ENCODE measurements around the gene BOLA3.
"Not testable (repeated sequence)": the region's sequence is repeated elsewhere in the genome, so short reads cannot be mapped to it uniquely, and the experiment has no call there.

The BOLA3 gene

GRCh38 chr2:74131901-74132300 lies 15.8 kb downstream of the BOLA3 start:
- H3K4me3 ChIP-seq (ENCODE audit: low read depth, low read length), result no peak overlapping the region
- TF ChIP-seq, protein P1, sequence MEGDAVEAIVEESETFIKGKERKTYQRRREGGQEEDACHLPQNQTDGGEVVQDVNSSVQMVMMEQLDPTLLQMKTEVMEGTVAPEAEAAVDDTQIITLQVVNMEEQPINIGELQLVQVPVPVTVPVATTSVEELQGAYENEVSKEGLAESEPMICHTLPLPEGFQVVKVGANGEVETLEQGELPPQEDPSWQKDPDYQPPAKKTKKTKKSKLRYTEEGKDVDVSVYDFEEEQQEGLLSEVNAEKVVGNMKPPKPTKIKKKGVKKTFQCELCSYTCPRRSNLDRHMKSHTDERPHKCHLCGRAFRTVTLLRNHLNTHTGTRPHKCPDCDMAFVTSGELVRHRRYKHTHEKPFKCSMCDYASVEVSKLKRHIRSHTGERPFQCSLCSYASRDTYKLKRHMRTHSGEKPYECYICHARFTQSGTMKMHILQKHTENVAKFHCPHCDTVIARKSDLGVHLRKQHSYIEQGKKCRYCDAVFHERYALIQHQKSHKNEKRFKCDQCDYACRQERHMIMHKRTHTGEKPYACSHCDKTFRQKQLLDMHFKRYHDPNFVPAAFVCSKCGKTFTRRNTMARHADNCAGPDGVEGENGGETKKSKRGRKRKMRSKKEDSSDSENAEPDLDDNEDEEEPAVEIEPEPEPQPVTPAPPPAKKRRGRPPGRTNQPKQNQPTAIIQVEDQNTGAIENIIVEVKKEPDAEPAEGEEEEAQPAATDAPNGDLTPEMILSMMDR (IDR thresholded peaks at IDR 0.05; ENCODE audit: low read depth, low read length, missing control alignments), result no peak
- DNase-seq (ENCODE audit: low read depth), result no peak

DNA sequence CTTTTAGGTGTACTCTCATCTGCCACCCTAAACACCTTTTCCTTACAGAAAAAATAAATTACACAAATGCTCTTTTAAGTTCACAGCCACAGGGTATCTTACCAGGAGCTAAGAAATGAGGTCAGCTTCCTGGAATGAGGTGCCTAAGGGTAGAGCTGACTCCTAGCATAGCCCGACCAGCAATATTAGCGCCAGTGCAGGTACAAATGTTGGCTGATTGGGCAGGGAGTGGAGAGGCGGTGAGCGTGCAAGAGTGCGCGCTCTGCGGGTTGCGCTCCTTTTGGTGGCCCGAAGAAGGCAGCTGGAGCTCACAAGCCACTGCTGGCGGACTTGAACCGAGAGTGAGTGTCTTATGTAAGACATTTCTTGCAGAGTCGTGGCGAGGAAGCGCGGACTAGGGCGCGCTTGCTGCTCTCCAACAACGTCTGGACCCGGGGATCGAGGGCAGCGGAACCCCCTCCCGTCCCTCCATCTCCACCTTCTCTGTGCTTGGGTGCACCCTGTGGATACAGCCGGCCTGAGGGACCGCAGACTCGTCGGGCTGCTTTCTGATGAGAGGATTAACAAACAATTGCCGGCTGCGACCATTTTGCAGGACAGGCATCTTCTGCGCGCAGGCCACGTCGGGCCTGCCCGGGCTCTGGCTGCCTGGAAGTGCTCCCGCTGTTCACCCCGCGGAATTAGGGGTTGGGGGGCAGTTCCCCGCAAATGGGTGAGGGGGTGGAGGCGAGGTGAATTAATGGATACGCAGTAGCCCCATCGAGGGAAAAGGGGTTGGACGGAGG lies 17.3 kb downstream of the BOLA3 start:
- TF ChIP-seq, protein P1 (IDR thresholded peaks at IDR 0.05; ENCODE audit: low read depth, low read length, missing control alignments), result no peak
- no peak for DNase-seq (ENCODE audit: low read depth)
- no peak overlapping the region for H3K4me3 ChIP-seq (ENCODE audit: low read depth, low read length)

DNA sequence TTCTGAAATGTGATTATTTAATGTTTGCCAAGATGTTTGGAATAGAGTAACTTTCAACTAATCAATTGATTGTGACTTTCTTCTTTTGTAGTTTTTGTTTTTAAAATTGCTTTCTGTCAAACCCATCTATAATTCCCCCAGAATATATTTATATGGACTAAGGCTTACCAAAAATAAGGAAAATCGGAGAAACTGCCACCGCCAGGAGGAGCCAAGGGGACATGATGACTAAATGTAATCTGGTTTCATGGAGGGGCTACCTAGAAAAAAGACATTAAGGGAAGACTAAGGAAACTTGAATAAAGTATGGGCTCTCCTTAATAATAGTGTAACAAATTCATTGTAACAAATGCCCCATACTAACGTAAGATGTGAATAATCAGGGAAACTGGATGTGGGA lies 19.5 kb downstream of the BOLA3 start:
- H3K4me3 ChIP-seq (ENCODE audit: low read depth, low read length), result no peak overlapping the region
- DNase-seq (ENCODE audit: low read depth), result no peak
- TF ChIP-seq, protein P1 (IDR thresholded peaks at IDR 0.05; ENCODE audit: low read depth, low read length, missing control alignments), result no peak

- not testable (repeated sequence) for H3K4me3 ChIP-seq (ENCODE audit: low read depth, low read length); DNase-seq (ENCODE audit: low read depth)
These were observed 23.8 kb downstream of the BOLA3 start for GRCh38 chr2:74123955-74124354.

DNA sequence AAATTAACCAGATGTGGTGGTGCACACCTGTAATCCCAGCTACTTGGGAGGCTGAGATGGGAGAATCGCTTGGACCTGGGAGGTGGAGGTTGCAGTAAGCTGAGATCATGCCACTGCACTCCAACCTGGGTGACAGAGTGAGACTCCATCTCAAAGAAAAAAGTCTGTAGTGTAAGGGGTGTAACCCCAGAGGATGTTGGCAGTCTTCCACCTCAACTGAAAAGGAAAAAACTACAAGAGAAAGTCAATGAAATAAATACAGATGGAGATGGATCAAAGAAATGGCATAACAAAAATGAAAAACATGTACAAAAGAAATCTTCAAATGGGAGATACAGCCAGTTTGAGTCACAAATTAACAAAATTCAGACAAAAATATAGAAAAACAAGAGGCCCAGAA lies 25.9 kb downstream of the BOLA3 start:
- H3K4me3 ChIP-seq (ENCODE audit: low read depth, low read length); DNase-seq (ENCODE audit: low read depth): not testable (repeated sequence)

GRCh38 chr2:74119912-74120825 lies 27.5 kb downstream of the BOLA3 start:
- peak; percentile 69 for DNase-seq (ENCODE audit: low read depth)
- TF ChIP-seq, protein P1 (IDR thresholded peaks at IDR 0.05; ENCODE audit: low read depth, low read length, missing control alignments), result peak; percentile 62
- H3K4me3 ChIP-seq (ENCODE audit: low read depth, low read length), result peak overlapping the region; percentile 79

GRCh38 chr2:74119339-74119738 lies 28.4 kb downstream of the BOLA3 start:
- DNase-seq (ENCODE audit: low read depth), result no peak
- peak overlapping the region; percentile 79; the same call in 1 of the 2 replicates for H3K4me3 ChIP-seq (ENCODE audit: low read depth, low read length)
- TF ChIP-seq, protein P1 (IDR thresholded peaks at IDR 0.05; ENCODE audit: low read depth, low read length, missing control alignments), result peak; percentile 22

All from GM12864 (cell line).